Subcutaneous abdominal adipose tissue (tissue), 5 donors: ENCODE results near the gene UBASH3B.

ENCODE experiments used
- H3K27ac ChIP-seq: one replicate; pipeline ENCODE4 v1.7.0; 2013; ENCODE audit warnings: low read depth, mild to moderate bottlenecking, inconsistent platforms, low read length, moderate library complexity
- H3K27me3 ChIP-seq, 5 donors: one replicate each; pipeline ENCODE4 v1.7.0; 2013; ENCODE audit warnings: low read length in 5 of 5, inconsistent platforms in 1 of 5; ENCODE audit not compliant: control insufficient read depth in 5 of 5, insufficient read depth in 4 of 5
- H3K36me3 ChIP-seq, 5 donors: one replicate each; pipeline ENCODE4 v1.7.0; 2013; ENCODE audit warnings: low read length in 5 of 5; ENCODE audit not compliant: control insufficient read depth in 5 of 5, insufficient read depth in 5 of 5
- H3K4me1 ChIP-seq, 5 donors: one replicate each; pipeline ENCODE4 v1.7.0; 2013; ENCODE audit warnings: low read length in 5 of 5, mild to moderate bottlenecking in 3 of 5, moderate library complexity in 1 of 5; ENCODE audit not compliant: control insufficient read depth in 5 of 5, insufficient read depth in 5 of 5
- H3K4me3 ChIP-seq, 5 donors: one replicate each; pipeline ENCODE4 v1.7.0; 2013; ENCODE audit warnings: low read length in 5 of 5, low read depth in 1 of 5
- H3K9ac ChIP-seq, 5 donors: one replicate each; pipeline ENCODE4 v1.7.0; 2013; ENCODE audit warnings: low read length in 5 of 5, mild to moderate bottlenecking in 4 of 5, moderate library complexity in 3 of 5
- H3K9me3 ChIP-seq, 5 donors: one replicate each; pipeline ENCODE4 v1.7.0; 2013; ENCODE audit warnings: low read length in 5 of 5; ENCODE audit not compliant: control insufficient read depth in 5 of 5
- donor health status: healthy.
- donor health status: healthy.
- donor health status: healthy.
- donor health status: healthy.
- donor health status: healthy.

Gene UBASH3B

DNA sequence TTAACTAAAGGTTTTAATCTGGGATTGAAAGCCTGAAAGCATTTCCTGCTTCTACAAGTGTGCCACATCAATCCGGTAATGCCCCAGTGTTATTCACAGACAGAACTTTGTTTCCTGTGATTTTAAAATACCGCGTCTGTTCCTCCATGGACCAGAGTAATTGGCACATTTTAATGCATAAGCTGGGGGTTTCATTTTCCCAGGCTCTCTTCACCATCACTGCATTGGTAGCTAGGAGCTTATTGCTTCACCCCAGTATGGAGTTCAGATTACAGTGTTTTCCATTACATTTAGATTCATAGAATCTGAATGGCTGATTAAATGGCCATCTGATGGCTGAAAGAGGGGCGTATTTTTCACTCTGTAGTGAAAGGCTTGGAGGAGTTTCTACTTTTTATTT is 157.1 kb downstream of the UBASH3B start:
- Histone ChIP-seq H3K27ac (no peak overlapping the region), H3K36me3 (no peaks in the 10 kb centered on the region), H3K9ac (no peak overlapping the region), H3K4me1 (peaks cover 0 to 27% (median 23%) of the 10 kb centered on the region in 5 donors), H3K27me3 (no peaks in the 10 kb centered on the region), H3K9me3 (no peaks in the 10 kb centered on the region), H3K4me3 (no peak overlapping the region)

DNA sequence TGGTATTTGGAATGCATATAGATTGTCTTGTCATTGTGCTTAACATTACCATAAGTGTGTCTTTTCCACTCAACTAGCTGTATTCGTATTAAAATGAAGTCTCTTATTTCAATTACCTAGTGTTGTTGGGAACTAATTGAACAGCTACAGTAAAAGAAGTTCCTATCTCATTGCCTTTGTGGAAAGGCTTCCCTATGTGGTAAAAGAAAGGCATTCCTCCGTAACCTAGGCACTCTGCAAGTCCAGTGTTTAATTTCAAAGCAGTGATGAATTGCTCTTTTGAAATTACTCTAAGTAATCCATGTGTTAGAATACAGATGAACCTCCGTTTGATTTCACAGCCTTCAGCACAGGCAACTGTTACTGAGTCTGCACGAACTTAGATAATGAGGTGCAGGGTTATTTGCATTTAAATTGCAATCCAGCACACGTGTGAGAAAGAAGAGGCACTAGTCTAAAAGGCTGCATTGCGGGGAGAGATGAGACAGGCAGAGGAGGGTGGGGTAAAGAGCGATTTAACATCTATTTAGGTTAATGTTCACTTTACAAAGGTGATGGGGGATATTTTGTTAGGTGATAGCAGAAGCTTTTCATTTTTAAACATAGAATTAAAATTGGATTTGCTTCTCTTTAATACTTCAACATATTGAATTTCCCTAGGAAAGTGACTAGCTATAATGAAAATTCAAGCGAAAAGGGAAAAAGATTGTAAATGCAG is 157.8 kb downstream of the UBASH3B start:
- no peaks in the 10 kb centered on the region for H3K9me3 ChIP-seq
- no peak overlapping the region for H3K4me3 ChIP-seq
- no peak overlapping the region for H3K9ac ChIP-seq
- H3K27me3 ChIP-seq, result no peaks in the 10 kb centered on the region
- H3K4me1 ChIP-seq, result peaks cover 0 to 20% (median 17%) of the 10 kb centered on the region in 5 donors
- H3K27ac ChIP-seq, result no peak overlapping the region
- H3K36me3 ChIP-seq, result no peaks in the 10 kb centered on the region

DNA sequence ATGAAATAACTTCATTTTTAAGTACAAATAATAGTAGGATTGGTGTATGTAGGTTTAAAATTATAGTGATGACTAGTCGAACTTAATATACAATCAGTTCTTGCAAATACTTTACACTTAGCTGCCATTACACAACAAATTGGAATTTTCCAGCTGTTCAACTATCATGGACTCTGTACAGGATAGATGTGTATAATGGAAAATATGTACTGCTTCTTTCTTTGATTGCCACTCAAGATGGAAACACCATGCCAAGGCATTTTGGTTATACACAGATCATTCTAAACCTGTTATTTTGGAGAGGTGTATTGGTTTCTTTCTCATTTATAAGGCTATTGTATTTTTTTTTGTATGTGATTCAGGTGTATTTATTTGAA is 158.4 kb downstream of the UBASH3B start:
- H3K9ac ChIP-seq, result no peak overlapping the region
- H3K4me1 ChIP-seq, result peaks cover 0 to 14% (median 11%) of the 10 kb centered on the region in 5 donors
- H3K9me3 ChIP-seq, result no peaks in the 10 kb centered on the region
- no peaks in the 10 kb centered on the region for H3K36me3 ChIP-seq
- no peak overlapping the region for H3K27ac ChIP-seq
- no peaks in the 10 kb centered on the region for H3K27me3 ChIP-seq
- no peak overlapping the region for H3K4me3 ChIP-seq

DNA sequence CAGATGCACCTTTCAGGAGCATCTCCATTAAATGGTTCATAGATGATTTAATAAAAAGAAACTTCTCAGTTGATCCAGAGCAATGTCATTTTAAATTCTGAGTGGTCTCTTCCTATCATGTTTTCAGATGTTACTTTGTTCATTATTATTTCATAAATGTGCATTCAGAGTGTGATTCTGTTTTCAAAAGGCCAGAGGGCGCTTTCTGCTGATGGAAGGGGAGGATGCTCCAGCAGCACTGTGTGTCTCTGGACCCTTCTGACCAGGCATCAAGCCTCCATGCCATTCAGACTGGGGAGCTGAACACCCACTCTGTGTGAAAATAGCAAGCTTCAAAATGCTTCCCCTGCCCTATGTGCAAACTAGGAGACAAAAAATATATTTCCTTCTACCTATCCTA is 158.9 kb downstream of the UBASH3B start:
- H3K27ac ChIP-seq, result no peak overlapping the region
- peaks cover 0 to 10% (median 6%) of the 10 kb centered on the region in 5 donors for H3K4me1 ChIP-seq
- H3K27me3 ChIP-seq, result no peaks in the 10 kb centered on the region
- H3K36me3 ChIP-seq, result no peaks in the 10 kb centered on the region
- no peak overlapping the region for H3K9ac ChIP-seq
- H3K4me3 ChIP-seq, result no peak overlapping the region
- peaks cover 0 to under 1% (median 0%) of the 10 kb centered on the region in 5 donors for H3K9me3 ChIP-seq

DNA sequence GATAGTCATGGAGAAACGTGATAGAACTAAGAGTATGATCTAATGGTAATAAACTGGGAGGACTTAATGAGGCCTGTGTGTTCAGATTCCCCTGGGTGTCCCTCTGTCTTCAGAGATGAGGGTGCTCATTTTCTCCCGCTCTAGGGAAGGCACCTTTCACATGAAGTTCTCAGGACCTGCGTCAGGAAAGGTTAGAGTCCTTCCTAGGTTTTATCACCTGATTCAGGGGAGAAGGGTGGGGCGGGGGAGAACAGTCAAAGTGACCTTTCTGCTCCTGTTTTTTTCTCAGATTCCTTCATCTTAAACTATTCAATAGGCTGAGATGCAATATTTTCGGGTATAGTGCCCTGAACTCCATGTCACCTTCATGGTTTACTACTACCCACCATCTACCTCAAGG is 160.4 kb downstream of the UBASH3B start:
- no peaks in the 10 kb centered on the region for H3K27me3 ChIP-seq
- peaks cover 0 to 3% (median 0%) of the 10 kb centered on the region in 5 donors for H3K9me3 ChIP-seq
- H3K27ac ChIP-seq, result no peak overlapping the region
- H3K9ac ChIP-seq, result no peak overlapping the region
- H3K4me3 ChIP-seq, result no peak overlapping the region
- H3K36me3 ChIP-seq, result no peaks in the 10 kb centered on the region
- H3K4me1 ChIP-seq, result peaks cover 0 to 6% (median 3%) of the 10 kb centered on the region in 5 donors

DNA sequence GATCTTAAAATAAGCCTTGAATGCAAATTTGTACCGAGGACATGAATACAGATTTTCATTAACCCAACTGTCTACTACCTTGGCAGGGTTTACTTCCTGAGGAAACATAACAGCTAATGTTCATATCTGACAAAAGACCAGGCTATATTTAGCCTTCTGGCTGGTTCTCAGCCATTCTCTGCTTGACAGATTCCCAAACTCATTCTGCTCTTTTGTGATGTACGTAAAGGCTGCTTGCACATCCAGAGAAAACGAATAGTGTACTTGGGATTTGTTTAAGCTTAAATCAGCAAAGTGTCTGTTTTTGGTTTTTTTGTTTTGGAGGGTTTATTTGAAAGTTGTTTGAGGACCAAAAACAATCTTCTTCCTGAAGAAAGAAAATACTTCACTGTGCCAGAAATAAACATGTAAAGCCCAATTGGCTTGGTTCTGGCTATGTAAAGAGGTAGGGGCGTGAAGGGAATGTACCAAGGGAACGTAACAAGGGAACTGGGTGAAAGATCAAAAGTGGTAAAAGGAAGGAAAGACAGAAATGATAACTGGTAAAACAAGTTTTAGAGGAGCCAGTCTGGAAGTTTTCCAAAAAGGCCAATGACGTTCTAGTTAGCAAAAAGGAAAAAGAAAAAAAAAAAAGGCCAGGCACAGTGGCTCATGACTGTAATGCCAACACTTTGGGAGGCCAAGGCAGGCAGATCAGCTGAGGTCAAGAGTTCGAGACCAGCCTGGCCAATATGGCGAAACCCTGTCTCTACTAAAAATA is 161.4 kb downstream of the UBASH3B start:
- H3K27ac ChIP-seq, result peak overlapping the region; percentile 32

DNA sequence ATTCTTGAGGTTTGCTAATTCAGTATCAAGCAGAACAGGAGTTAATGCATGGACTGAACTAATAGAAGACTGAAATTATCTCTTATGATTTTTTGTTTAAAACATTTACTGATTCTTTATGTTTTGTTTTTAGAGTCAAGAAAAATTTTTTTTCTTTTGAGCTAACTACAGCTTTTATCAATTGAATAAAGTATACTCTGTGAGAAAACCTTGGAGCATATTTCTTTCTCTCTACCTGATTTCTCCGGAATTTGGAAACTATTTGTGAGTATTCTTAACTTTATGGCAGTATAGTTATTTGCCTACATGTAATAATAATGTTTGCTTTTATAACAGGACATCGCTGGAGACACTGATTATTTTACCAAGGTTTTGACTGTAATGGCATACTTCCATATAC is 164.6 kb downstream of the UBASH3B start:
- no peaks in the 10 kb centered on the region for H3K27me3 ChIP-seq
- no peak overlapping the region for H3K4me3 ChIP-seq
- no peak overlapping the region for H3K27ac ChIP-seq
- peaks cover 0 to 3% (median 0%) of the 10 kb centered on the region in 5 donors for H3K9me3 ChIP-seq
- no peak overlapping the region for H3K9ac ChIP-seq
- H3K4me1 ChIP-seq, result peaks cover 0 to 6% (median 3%) of the 10 kb centered on the region in 5 donors
- no peaks in the 10 kb centered on the region for H3K36me3 ChIP-seq

More for the DNA sequence above, 161.4 kb downstream of the UBASH3B start:
- H3K4me1 ChIP-seq, result peaks cover 0 to 6% (median 3%) of the 10 kb centered on the region in 5 donors
- peaks cover 0 to 3% (median 0%) of the 10 kb centered on the region in 5 donors for H3K9me3 ChIP-seq
- H3K27me3 ChIP-seq, result no peaks in the 10 kb centered on the region
- H3K9ac ChIP-seq, result no peak overlapping the region
- H3K36me3 ChIP-seq, result no peaks in the 10 kb centered on the region
- no peak overlapping the region for H3K4me3 ChIP-seq

DNA sequence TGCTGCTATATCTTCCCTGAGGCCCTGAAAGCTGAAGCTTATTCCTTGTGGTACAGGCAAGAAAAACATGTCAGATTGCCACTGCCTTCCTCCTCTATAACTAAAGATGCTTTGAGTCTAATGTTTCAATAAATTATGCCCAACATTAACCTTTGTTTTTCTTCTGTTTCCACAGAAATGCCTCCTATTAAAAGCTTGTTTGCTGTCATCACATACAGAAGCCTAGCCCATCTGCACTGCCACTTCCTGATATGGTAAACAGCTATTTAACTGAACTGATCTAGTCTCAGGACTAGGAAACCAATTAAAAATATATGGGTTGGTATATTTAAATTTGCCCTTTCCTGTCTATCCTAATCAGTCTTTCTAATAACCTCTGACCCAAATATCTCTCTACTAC is 165.6 kb downstream of the UBASH3B start:
- H3K9ac ChIP-seq, result no peak overlapping the region
- no peak overlapping the region for H3K27ac ChIP-seq
- H3K4me1 ChIP-seq, result peaks cover 0 to 6% (median 3%) of the 10 kb centered on the region in 5 donors
- H3K36me3 ChIP-seq, result no peaks in the 10 kb centered on the region
- H3K4me3 ChIP-seq, result no peak overlapping the region
- peaks cover 0 to 3% (median 0%) of the 10 kb centered on the region in 5 donors for H3K9me3 ChIP-seq
- no peaks in the 10 kb centered on the region for H3K27me3 ChIP-seq

DNA sequence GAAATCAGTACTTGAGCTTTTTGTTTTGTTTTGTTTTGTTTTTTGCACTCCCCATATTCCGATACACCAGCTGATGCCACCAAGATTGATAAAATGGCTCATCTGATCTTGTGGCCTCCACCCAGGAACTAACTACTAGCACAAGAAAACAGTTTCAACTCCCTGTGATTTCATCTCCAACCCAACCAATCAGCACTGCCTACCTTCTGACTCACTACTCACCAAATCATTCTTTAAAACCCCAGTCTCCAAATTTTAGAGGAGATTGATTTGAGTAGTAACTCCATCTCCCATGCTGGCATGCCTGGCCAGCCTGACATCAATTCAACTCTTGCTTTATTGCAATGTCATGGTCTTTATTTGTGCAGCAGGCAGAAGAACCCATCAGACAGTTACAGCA is 166.7 kb downstream of the UBASH3B start:
- Histone ChIP-seq H3K4me3 (no peak overlapping the region), H3K9ac (no peak overlapping the region), H3K9me3 (peaks cover 0 to 3% (median 0%) of the 10 kb centered on the region in 5 donors), H3K4me1 (peaks cover 0 to 2% (median 0%) of the 10 kb centered on the region in 5 donors), H3K27me3 (no peaks in the 10 kb centered on the region), H3K36me3 (no peaks in the 10 kb centered on the region), H3K27ac (no peak overlapping the region)

DNA sequence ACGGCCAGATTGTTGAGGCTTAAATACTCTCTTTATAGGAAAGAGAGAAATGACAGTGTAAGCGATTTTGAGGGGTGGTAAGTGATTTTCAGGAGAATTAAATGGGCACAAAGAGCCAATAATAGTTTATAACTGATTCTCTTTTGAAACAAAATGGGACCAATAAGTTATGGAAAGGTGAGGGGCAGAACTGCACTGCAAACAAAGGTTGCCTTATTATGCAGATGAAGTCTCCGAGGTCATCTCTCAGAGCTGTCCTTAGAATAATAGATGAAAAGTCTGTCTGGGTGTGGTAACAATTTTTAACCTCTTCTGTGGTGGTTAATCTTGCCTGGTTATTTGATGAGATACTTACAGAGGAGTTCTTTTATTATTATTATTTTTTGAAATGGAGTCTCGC is 168.0 kb downstream of the UBASH3B start:
- no peak overlapping the region for H3K4me3 ChIP-seq
- H3K27me3 ChIP-seq, result no peaks in the 10 kb centered on the region
- H3K36me3 ChIP-seq, result no peaks in the 10 kb centered on the region
- no peak overlapping the region for H3K9ac ChIP-seq
- no peaks in the 10 kb centered on the region for H3K4me1 ChIP-seq
- peaks cover 0 to 3% (median 0%) of the 10 kb centered on the region in 5 donors for H3K9me3 ChIP-seq
- H3K27ac ChIP-seq, result no peak overlapping the region
